Measurements from ENCODE around the gene STOM.

DNA sequence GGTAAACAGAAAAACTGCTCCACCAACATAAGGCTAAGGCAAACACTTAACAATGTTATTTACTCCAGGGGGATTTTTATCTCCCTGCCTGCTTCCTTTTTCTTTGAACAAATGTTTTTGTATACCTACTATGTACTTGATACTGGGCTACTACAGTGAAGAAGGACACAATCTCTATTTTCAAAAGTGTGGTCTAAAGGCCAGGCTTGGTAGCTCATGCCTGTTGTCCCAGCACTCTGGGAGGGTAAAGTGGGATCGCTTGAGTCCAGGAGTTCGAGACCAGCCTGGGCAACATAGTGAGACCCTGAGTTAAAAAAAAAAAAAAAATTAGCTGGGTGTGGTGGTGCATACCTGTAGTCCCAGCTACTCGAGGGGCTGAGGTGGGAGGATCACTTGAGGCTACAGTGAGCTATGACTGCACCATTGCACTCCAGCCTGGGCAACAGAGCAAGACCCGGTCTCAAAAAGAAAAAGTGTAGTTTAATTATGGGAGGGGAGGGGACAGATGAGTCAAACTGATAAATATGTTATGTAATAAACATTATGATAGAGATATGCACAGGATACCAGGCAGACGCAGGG, 3.3 kb downstream of the STOM start:
- TF ChIP-seq CTCF (conservative IDR thresholded peaks at IDR 0.05) (no peak), ZFX (IDR thresholded peaks at IDR 0.05) (no peak)

All from C4-2B (cell line).